Fibroblast of skin of scalp (primary cell): Measurements from ENCODE around the gene AUTS2. TPM values are rescaled to one million over a fixed set of nuclear protein-coding genes. Genes with fewer than 3 reads are reported as not detected.

Experiments
- DNase-seq: peaks from one replicate; pipeline ENCODE4 v3.0.0-alpha.2; 2013
- polyA plus RNA-seq, 2 experiments: library from polyadenylated mRNA; unstranded; fragments of 120-200 nt; gene quantifications; one replicate each; pipeline ENCODE4 v1.2.1, GENCODE V29; 2013; ENCODE audit not compliant: insufficient read length in 2 of 2

AUTS2 gene
- polyA plus RNA-seq (2013, experiment 1 of 2; ENCODE audit: insufficient read length) = 28.2 TPM
- polyA plus RNA-seq (2013, experiment 2 of 2; ENCODE audit: insufficient read length) = 34.4 TPM

GRCh38 chr7:69598081-69598486 is at the start of gene AUTS2:
AUTS2 (plus strand) TSS chr7:69598475; CDS start chr7:69599654, 1,179 bp downstream.
- DNase-seq = peak; percentile 96

- DNase-seq = no peak
Observed at GRCh38 chr7:69550991-69551390, 47.3 kb upstream of the AUTS2 start.

DNA sequence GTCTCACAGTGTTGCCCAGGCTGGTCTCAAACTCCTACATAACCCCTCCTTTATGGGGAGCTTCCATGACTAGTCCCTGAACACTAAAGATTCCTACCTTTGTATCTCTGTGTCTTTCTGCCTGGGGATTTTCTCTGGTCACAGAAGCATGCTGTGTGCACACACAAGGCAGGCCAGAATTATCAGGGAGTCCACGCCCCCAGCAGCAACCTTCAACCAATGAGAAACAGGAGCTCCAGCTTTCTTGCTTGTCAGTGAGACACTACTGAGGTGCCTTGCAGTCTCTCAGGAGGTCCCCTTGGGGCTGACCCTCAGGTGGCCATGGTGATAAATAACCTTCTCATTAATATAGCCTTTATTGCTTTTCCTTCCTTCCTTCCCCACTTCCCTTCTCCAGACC is 45.1 kb upstream of the AUTS2 start:
- no peak for DNase-seq

DNA sequence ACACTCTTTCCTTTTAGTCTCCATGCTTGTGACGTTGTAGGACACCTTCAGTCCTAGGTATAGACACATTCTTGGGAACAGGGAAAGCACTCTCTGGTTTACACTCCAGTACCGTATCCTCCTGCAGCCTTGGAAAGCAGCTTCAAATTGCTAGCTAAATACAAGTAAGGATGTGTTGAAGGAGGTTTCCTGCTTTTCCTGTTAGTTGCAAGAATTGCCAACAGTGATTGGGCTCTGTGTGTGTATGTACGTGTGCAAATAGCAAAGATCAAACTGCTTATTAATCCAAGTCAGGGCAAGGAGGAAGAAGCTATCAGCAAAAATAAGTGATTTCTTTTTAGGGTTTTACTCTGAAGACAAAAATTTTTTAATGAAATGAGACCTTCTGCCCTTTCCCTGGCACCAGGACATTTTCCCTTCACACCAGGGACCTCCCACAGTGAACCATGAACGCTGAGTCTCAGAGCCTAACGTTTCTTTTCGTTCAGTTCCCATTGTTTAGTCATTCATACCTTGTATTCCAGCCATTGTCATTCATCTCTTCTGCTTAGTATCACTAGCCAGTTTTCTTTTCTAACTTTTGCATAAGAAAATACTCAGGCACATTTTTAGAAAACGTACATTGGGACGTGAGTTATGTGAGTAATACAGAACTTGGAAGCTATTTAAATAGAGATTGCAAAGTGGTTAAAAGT is 36.9 kb upstream of the AUTS2 start:
- DNase-seq = no peak

DNA sequence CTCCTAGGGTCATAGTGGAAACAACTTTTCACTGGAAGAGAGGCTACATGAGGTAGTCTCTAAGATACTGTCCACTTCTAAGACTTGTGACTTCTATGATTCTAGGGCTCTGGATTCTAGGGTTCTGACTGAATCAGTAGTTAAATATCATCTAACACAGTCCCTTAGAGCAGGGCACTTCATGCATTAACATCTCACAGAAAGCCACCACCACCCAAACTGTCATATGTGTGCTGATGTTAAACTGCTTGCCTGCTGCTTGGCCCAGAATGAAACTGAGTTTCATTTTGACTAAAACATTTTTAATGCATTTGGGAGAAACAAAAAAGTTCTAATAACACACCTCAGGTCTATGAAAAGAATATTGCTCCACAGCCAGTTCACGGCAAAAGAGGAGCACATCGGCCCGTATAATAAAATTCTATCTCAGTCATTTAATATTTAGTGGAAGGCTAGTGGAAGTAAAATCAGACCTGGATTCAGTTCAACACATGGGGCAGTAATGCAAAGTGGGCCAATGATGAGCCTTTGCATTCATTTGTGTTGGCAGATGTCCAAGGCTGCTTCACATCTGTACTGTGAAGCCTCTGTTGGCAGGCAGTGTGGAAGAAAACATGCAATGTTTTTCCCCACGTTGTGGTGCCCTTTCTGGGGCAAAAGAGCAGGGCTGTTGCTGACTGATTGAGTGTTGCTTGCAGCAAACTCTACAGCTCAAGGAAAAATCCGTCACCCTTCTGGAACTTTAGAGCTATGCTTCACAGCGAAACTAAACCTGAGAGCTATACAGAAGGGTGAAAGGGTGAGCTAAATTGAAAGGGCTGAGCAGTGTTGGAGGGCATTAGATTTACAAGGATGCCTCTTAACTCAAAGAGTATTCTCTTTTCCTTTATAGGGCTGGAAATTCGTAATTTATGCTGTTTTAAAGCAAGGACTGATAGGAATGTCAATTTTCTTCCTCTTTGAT is 33.5 kb upstream of the AUTS2 start:
- DNase-seq = peak; percentile 83

- DNase-seq = no peak
Observed at GRCh38 chr7:69567800-69568199, 30.5 kb upstream of the AUTS2 start.

GRCh38 chr7:69568266-69568665 is 30.0 kb upstream of the AUTS2 start:
- no peak for DNase-seq

DNA sequence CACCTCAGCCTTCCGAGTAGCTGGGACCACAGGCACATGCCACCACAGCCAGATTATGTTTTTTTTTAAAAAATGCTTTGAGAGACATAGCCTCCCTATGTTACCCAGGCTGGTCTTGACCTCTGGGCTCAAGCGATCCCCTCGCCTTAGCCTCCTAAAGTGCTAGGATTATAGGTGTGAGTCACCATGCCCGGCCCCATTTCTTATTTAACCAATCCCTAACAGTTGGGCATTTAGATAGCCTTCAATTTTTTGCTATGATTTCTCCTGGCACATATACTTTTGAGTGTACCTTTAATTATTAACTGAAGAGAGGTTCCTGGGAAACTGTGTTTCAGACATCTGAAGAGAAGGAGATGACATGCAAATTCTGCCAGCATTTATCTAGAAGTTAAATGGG is 22.6 kb upstream of the AUTS2 start:
- no peak for DNase-seq

DNA sequence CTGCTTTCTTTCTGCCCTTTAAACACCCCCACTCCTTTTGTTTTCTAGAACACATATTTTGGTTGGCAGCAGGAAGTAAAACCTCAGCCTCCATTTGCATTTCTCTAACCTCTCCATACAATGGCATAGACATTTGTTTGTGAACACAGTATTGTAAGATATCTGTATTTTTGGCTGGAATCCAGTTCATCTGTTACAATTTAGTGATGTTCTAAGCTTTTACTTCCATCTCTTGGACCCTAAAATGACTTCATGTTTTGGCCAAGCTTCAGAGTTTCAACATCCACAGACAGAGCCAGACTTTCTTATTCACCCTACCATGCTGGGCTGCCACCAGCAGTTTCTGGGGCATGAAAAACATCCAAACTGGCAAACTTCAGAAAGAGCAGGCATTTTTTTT is 21.1 kb upstream of the AUTS2 start:
- DNase-seq = peak; percentile 19

DNA sequence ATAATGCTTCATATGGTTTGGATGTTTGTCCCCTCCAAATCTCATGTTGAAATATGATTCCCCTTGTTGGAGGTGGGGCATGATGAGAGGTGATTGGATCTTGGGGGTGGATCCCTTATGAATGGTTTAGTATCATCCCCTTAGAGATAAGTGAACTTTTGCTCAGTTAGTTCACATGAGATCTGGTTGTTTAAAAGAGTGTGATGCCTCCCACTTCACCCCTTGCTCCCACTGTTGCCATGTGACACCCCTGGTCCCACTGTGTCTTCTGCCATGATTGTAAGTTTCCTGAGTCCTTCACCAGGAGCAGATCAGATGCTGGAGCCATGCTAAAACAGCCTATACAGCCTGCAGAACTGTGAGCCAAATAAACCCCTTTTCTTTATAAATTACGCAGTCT is 13.1 kb upstream of the AUTS2 start:
- DNase-seq = no peak

GRCh38 chr7:69586321-69586720 is 12.0 kb upstream of the AUTS2 start:
- no peak for DNase-seq

DNA sequence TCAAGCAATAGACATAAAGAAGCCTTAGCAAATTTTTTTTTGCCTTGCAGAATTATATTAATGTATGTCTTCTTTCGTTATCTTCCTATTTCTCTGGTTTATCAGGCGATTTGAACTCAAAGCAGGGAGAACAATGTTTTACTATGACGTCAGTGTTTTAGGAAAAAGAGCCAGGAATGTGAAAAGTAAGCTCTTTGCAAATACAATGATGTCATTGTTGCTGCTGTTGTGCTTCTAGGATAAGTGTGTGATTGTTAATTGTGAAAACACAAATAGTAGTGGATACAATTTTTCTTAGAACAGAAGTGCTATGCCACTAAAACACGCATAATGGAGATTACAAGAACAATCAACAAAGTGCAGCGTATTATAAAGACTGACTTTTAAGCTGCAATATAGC is 9.5 kb upstream of the AUTS2 start:
- no peak for DNase-seq

DNA sequence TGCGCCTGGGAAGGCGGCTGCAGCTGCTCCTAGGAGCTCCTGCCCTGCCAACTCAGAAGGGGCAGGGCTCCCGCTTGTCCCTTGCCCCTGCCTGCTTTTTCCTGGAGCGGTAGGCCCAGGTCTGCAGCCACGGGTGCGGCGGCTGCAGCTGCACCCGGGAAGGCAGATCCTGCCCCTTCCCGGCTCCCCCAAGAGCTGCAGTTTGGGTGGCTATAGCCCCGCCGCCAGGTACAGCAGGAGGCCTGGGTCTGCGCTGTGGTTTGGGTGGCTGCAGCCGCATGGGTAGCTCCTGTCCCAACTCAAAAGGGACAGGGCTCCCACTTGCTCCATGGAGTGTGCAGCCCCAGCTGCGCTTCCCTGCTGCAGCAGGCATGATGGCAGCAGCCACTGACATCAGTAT is 6.5 kb upstream of the AUTS2 start:
- DNase-seq = no peak

GRCh38 chr7:69593511-69593910 is 4.8 kb upstream of the AUTS2 start:
- no peak for DNase-seq

DNA sequence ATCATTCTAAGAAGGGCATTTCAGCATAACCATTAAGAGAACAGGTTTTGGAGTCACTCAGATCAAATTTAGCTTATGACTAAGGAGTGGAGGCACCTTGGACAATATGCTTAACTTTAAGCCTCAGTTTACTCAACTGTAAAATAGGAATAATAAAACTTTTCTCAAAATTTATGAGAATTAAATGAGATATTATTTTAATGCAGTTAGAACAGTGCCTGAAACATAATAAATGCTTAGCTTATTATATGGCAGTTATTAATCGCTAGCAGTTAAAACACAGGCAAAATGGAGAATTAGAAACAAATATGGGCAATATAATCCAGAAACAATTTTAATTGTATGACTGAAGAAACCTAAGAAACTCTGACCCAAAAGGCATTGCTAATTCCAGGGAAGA is 2.9 kb upstream of the AUTS2 start:
- DNase-seq = no peak

DNA sequence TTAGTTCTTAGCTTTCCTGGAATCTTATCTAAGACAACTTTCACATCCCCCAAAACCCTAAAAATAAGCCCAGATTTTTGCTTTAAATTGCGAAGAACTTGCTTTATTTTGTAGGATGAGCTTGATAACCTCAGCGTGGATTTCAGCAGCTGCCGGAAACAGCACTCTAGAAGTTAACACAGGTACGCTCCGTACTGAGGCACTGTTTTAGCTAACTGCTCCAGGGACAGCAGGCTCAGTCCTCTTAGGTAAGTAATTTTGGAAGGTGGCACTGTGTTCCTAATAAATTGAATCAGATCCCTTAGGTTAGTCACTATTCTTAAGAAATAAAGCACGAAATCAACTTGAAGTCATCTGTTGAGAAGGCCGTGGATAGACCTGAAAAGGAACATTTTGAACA is 2.2 kb upstream of the AUTS2 start:
- DNase-seq = no peak

- DNase-seq = no peak
Observed at GRCh38 chr7:69596723-69597277, 1.5 kb upstream of the AUTS2 start.

DNA sequence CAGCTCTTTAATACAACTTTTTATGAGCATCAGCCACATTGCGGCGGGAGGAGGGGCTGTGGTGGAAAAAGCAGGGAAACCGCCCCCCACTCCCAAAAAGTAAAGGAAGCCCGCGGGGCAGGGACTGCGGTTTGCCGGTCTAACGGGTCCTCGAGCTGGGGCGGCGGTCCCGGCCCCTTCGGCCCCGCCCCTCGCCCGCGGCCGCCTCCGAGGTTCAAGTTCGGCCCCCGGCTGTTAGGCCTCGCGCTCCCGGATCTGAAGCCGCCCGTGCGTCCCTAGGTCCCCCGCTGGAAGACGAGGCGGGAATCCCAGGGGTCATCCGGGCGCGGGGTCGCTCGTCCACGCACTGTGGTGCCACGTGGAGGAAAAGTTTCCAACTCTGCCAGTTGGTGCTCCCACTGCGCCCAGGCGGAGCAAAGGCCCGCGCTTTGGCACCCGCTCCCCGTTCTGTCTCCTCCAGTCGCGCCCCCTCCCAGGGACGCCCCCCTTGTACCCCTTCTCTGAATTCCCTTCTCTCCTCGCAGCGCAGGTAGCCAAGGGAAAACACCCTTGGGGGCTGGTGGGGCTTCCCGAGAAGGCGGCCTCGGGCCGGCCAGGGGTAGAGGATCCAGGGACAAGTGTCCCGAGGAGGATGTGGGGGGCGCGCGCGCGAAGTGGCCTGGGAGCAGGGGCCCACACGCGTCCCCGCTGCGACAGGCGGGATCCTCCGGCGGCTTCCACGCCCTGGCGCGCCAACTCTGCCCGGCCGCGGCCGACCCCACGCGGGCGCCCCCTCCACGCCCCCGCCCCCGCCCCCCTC is 798 bp upstream of the AUTS2 start:
- peak; percentile 26 for DNase-seq

- peak; percentile 60 for DNase-seq
Observed at GRCh38 chr7:69598487-69599285, 411 bp downstream of the AUTS2 start.

DNA sequence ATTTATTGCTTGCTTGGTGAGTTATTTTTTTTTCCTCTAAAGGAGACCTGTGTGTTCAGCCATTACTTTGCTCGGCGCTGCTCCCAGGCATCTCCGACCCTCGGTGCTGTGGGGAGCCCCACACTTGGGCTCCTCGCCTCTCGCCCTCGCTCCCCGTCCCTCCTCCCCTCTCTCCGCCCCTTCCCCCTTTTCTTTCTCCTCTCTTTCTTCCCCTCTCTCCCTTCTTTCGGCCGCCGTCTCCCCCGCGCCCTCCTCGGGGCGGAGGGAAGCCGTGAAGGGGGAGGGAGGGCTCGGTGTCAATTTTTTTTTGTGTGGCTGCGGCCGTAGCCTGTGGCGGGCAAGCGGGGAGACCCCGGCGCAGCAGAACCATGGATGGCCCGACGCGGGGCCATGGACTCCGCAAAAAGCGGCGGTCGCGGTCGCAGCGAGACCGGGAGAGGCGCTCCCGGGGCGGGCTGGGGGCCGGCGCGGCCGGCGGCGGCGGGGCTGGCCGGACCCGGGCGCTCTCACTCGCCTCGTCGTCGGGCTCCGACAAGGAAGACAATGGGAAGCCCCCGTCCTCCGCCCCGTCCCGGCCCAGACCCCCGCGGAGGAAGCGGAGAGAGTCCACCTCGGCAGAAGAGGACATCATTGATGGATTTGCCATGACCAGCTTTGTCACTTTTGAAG is 1.1 kb downstream of the AUTS2 start:
- no peak for DNase-seq
